Esophagus muscularis mucosa (tissue), 4 donors: ENCODE results near the gene FMN1. TPM values are rescaled to one million over a fixed set of nuclear protein-coding genes. Genes with fewer than 3 reads are reported as not detected.

Experiments
- DNase-seq: peaks from one replicate; pipeline ENCODE4 v3.0.0-alpha.2; 2017; ENCODE audit errors: extremely low spot score
- H3K27ac ChIP-seq, 4 donors: fragments of 200-600 bp; sonication (generic); replicated peaks in 1 of 4; 1 replicate in 3 of 4; 2 replicates in 1 of 4; pipeline ENCODE4 v1.5.1; 2016 to 2019; ENCODE audit warnings: mild to moderate bottlenecking in 1 of 4
- H3K27me3 ChIP-seq, 4 donors: fragments of 200-600 bp; sonication (generic); one replicate each; pipeline versions ENCODE4 v1.5.1 to v1.6.0; 2016 to 2019
- H3K36me3 ChIP-seq, 4 donors: fragments of 200-600 bp; sonication (generic); one replicate each; pipeline ENCODE4 v1.5.1; 2016 to 2019
- H3K4me1 ChIP-seq, 4 donors: fragments of 200-600 bp; sonication (generic); one replicate each; pipeline ENCODE4 v1.5.1; 2016 to 2019
- H3K4me3 ChIP-seq, 4 donors: fragments of 200-600 bp; sonication (generic); 1 replicate in 2 of 4; 2 replicates in 2 of 4; pipeline ENCODE4 v1.5.1; 2016 to 2019; ENCODE audit warnings: mild to moderate bottlenecking in 4 of 4, moderate library complexity in 1 of 4
- H3K9me3 ChIP-seq, 4 donors: fragments of 200-600 bp; sonication (generic); 1 replicate in 3 of 4; 2 replicates in 1 of 4; pipeline ENCODE4 v1.5.1; 2016 to 2019
- CTCF ChIP-seq, 3 experiments: fragments of 200-600 bp in 2 of 3; fragments of 450-650 bp in 1 of 3; sonication (generic) in 2 of 3; IDR thresholded peaks; one replicate each; pipeline ENCODE4 v1.5.1; 2017 to 2019; ENCODE audit warnings: antibody characterized with exemption in 3 of 3, mild to moderate bottlenecking in 2 of 3, moderate library complexity in 1 of 3
- EP300 ChIP-seq: sonication (generic); formaldehyde crosslinking; IDR thresholded peaks from one replicate; pipeline ENCODE4 v1.6.1; 2017; ENCODE audit warnings: antibody characterized with exemption
- POLR2A ChIP-seq: fragments of 450-650 bp; IDR thresholded peaks from one replicate; pipeline ENCODE4 v1.6.1; 2017; ENCODE audit warnings: antibody characterized with exemption, moderate library complexity, mild to moderate bottlenecking, low read depth
- POLR2AphosphoS5 ChIP-seq, 2 donors: sonication (generic); formaldehyde crosslinking; IDR thresholded peaks; one replicate each; pipeline ENCODE4 v1.6.1; 2017; ENCODE audit warnings: antibody characterized with exemption in 2 of 2
- WGBS: methylation state at CpG from one replicate; pipeline ENCODE4 v1.1.5; 2018; 5-methylcytosine and 5-hydroxymethylcytosine counted together
- intact Hi-C: fragments of 100-400 bp; cut with DNase I; formaldehyde crosslinking; loops from one replicate; pipeline ENCODE4 v1.15.1; 2023
- total RNA-seq, 4 donors: library from RNA; depleted of rRNA; stranded (reverse); fragments of >200 nt; gene quantifications; one replicate each; pipeline versions ENCODE4 v1.1.0 to v1.2.1, GENCODE V29; 2016

FMN1 gene
- total RNA-seq, 4 donors from 2014 or later = 4.8 to 12.5 (median 8.6) TPM

GRCh38 chr15:32942401-32942841, 252.1 kb downstream of the FMN1 start:
- no peaks in the 10 kb centered on the region for H3K27me3 ChIP-seq
- peaks cover 7 to 36% (median 27%) of the 10 kb centered on the region in 4 donors for H3K4me1 ChIP-seq
- H3K9me3 ChIP-seq = no peaks in the 10 kb centered on the region
- intact Hi-C loops = no loop called here
- 25% methylated on average over 2 of the region's 2 CpGs for WGBS
- H3K4me3 ChIP-seq = no peak overlapping the region
- H3K27ac ChIP-seq = peak overlapping the region; percentile 57 to 68 (median 62)
- TF ChIP-seq CTCF (IDR thresholded peaks at IDR 0.05) (no peak), POLR2AphosphoS5 (IDR thresholded peaks at IDR 0.05) (no peak), EP300 (no peak), POLR2A (no peak)
- no peak for DNase-seq
- no peaks in the 10 kb centered on the region for H3K36me3 ChIP-seq

DNA sequence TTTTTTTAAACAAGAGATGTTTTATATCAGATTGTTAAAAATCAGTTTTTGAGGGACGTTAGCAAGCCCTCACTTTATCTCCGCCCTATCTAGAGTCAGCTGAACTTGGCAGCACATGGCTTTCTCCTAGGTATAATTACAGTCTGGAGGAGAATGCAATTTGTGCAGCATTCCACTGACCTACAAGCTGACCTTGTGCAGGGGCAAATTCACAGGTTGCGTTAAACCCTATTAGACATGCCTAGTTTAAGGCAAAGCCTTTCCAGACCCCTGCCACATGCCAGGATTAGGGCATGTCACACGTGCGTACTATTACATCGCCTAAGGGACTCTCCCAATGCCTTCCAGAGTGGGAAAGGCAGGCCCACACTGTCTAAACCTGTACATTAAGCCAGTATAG, 252.7 kb downstream of the FMN1 start:
- Histone ChIP-seq H3K36me3 (no peaks in the 10 kb centered on the region), H3K4me1 (peaks cover 7 to 36% (median 27%) of the 10 kb centered on the region in 4 donors), H3K27ac (peak overlapping the region; percentile 57 to 68 (median 62)), H3K9me3 (no peaks in the 10 kb centered on the region), H3K27me3 (no peaks in the 10 kb centered on the region), H3K4me3 (no peak overlapping the region)
- intact Hi-C loops = no loop called here
- TF ChIP-seq CTCF (IDR thresholded peaks at IDR 0.05) (no peak), POLR2A (no peak), POLR2AphosphoS5 (IDR thresholded peaks at IDR 0.05) (no peak)
- 57% methylated on average over 6 of the region's 6 CpGs for WGBS
- DNase-seq = no peak

GRCh38 chr15:32936976-32937375, 257.5 kb downstream of the FMN1 start:
- WGBS = 94% methylated on average over 4 of the region's 4 CpGs
- no peak for TF ChIP-seq POLR2AphosphoS5 (IDR thresholded peaks at IDR 0.05)
- TF ChIP-seq POLR2A = no peak
- TF ChIP-seq EP300 = no peak
- no peak for TF ChIP-seq CTCF (IDR thresholded peaks at IDR 0.05)
- H3K27me3 ChIP-seq = no peaks in the 10 kb centered on the region
- intact Hi-C loops = no loop called here
- peaks cover 0 to 4% (median 0%) of the 10 kb centered on the region in 4 donors for H3K9me3 ChIP-seq
- H3K4me1 ChIP-seq = peaks cover 2 to 19% (median 10%) of the 10 kb centered on the region in 4 donors
- no peaks in the 10 kb centered on the region for H3K36me3 ChIP-seq
- DNase-seq = no peak
- no peak overlapping the region for H3K27ac ChIP-seq
- no peak overlapping the region for H3K4me3 ChIP-seq

GRCh38 chr15:32936283-32936918, 258.1 kb downstream of the FMN1 start:
- WGBS = 50% methylated on average over 1 of the region's 1 CpG
- peaks cover 0 to 14% (median 4%) of the 10 kb centered on the region in 4 donors for H3K4me1 ChIP-seq
- H3K36me3 ChIP-seq = no peaks in the 10 kb centered on the region
- no peak for DNase-seq
- H3K27me3 ChIP-seq = no peaks in the 10 kb centered on the region
- H3K9me3 ChIP-seq = peaks cover 0 to 4% (median 0%) of the 10 kb centered on the region in 4 donors
- intact Hi-C loops = no loop called here
- no peak overlapping the region for H3K27ac ChIP-seq
- TF ChIP-seq EP300 (no peak), POLR2A (no peak), CTCF (IDR thresholded peaks at IDR 0.05) (peak in 2 of 3 experiments; percentile 37 to 66), POLR2AphosphoS5 (IDR thresholded peaks at IDR 0.05) (no peak)
- H3K4me3 ChIP-seq = no peak overlapping the region

- WGBS = 98% methylated on average over 5 of the region's 5 CpGs
- Histone ChIP-seq H3K27me3 (no peaks in the 10 kb centered on the region), H3K36me3 (no peaks in the 10 kb centered on the region), H3K4me3 (no peak overlapping the region), H3K9me3 (peaks cover 0 to 4% (median 0%) of the 10 kb centered on the region in 4 donors), H3K4me1 (peaks cover 0 to 1% (median 0%) of the 10 kb centered on the region in 4 donors), H3K27ac (no peak overlapping the region)
- intact Hi-C loops = no loop called here
- DNase-seq = no peak
- TF ChIP-seq POLR2AphosphoS5 (IDR thresholded peaks at IDR 0.05) (no peak), EP300 (no peak), POLR2A (no peak), CTCF (IDR thresholded peaks at IDR 0.05) (no peak)
Observed at GRCh38 chr15:32935139-32935538, 259.4 kb downstream of the FMN1 start.
